ENCODE measurements around the gene KRT10.

DNA sequence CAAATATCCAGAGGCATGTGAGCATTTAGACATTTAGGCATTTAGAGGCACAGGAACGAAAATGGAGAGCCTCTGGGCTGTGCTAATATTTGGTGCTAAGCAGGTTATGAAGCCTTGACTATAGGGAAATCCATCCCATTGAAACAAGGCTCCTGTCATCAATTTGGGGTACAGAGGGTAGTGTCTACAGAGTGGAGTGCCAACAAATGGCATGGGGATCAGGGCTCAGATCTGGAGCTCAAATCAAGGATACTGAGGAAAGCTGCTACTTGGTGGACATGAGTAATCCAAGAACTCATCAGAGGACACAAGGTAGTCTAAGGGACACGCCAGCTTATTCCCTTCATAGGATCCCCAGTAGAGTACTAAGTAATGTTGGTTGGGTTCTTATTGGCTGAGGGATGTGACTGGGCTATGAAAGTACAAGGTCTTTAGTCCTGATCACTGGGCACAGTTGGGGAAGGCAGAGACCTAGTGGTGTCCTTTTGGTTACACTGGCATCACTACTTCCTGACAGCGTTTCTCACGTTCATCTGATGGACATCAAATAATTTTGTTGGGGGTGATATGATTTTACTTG is 5.2 kb downstream of the KRT10 start:
- TF ChIP-seq CTCF (IDR thresholded peaks at IDR 0.05): no peak
- TF ChIP-seq POLR2AphosphoS5 (IDR thresholded peaks at IDR 0.05): no peak
- TF ChIP-seq POLR2A (IDR thresholded peaks at IDR 0.05): no peak

Measured in prostate gland (tissue), 2 donors.